Endodermal cell (in vitro differentiated cells): ENCODE results near the gene NFKBIE. TPM values are rescaled to one million over a fixed set of nuclear protein-coding genes. Genes with fewer than 3 reads are reported as not detected.

Experiments used
- DNase-seq: peaks from one replicate; pipeline ENCODE4 v3.0.0-alpha.2; 2017
- H3K27ac ChIP-seq: 2 replicates; pipeline ENCODE4 v1.5.1; 2013; ENCODE audit warnings: mild to moderate bottlenecking, low read depth, low read length, moderate library complexity
- H3K27me3 ChIP-seq: 2 replicates; pipeline ENCODE4 v1.6.1; 2013; ENCODE audit warnings: mild to moderate bottlenecking, low read length, moderate library complexity; ENCODE audit not compliant: insufficient read depth, control insufficient read depth, poor library complexity, severe bottlenecking
- H3K36me3 ChIP-seq: 2 replicates; pipeline ENCODE4 v1.7.0; 2013; ENCODE audit warnings: mild to moderate bottlenecking, low read length, moderate library complexity; ENCODE audit not compliant: control insufficient read depth, insufficient read depth
- H3K4me1 ChIP-seq: one replicate; pipeline ENCODE4 v1.7.0; 2013; ENCODE audit warnings: low read length; ENCODE audit not compliant: control insufficient read depth, insufficient read depth
- H3K4me3 ChIP-seq: 2 replicates; pipeline ENCODE4 v1.5.1; 2013; ENCODE audit warnings: mild to moderate bottlenecking, low read length, moderate library complexity
- H3K9ac ChIP-seq: 2 replicates; pipeline ENCODE4 v1.6.1; 2013; ENCODE audit warnings: mild to moderate bottlenecking, low read length, moderate library complexity; ENCODE audit not compliant: poor library complexity, severe bottlenecking; ENCODE audit errors: extremely low read depth
- H3K9me3 ChIP-seq: 2 replicates; pipeline ENCODE4 v1.6.1; 2013; ENCODE audit warnings: mild to moderate bottlenecking, low read length, moderate library complexity; ENCODE audit not compliant: control insufficient read depth
- H3K27ac Mint-ChIP-seq: 2 replicates; pipeline ENCODE4 v1.8.0; 2020; ENCODE audit warnings: mixed read lengths
- H3K27me3 Mint-ChIP-seq: 2 replicates; pipeline ENCODE4 v1.8.0; 2021; ENCODE audit warnings: mild to moderate bottlenecking, mixed read lengths; ENCODE audit not compliant: insufficient read depth
- H3K36me3 Mint-ChIP-seq: 2 replicates; pipeline ENCODE4 v1.8.0; 2020; ENCODE audit warnings: low read depth, mixed read lengths
- H3K4me1 Mint-ChIP-seq: 2 replicates; pipeline ENCODE4 v1.8.0; 2020; ENCODE audit warnings: mixed read lengths
- H3K4me3 Mint-ChIP-seq: 2 replicates; pipeline ENCODE4 v1.8.0; 2020; ENCODE audit warnings: mild to moderate bottlenecking, moderate library complexity, mixed read lengths
- H3K9me3 Mint-ChIP-seq: 2 replicates; pipeline ENCODE4 v1.8.0; 2020; ENCODE audit warnings: mild to moderate bottlenecking, mixed read lengths
- CTCF ChIP-seq: fragments of 200-600 bp; sonication (generic); conservative IDR thresholded peaks from 2 replicates; pipeline ENCODE4 v1.5.0; 2021; ENCODE audit warnings: antibody characterized with exemption, mild to moderate bottlenecking
- WGBS, 2 experiments: methylation state at CpG; one replicate each; pipeline versions ENCODE4 v1.1.5 to v1.1.7; 2013; ENCODE audit warnings: missing lambda C conversion rate in 2 of 2, mixed read lengths in 1 of 2; ENCODE audit not compliant: insufficient coverage in 1 of 2, insufficient read length in 1 of 2; 5-methylcytosine and 5-hydroxymethylcytosine counted together
- total RNA-seq, 2 donors: library from RNA; stranded (reverse); fragmentation: NEBNext Ultra II Directional in 1 of 2; extraction: Animal tissue kit (Norgen Biotek cat#: 25700) in 1 of 2; gene quantifications; 2 replicates in 1 of 2; 3 replicates in 1 of 2; pipeline ENCODE4 v1.2.1, GENCODE V29; 2021

Gene NFKBIE
- total RNA-seq, 2 donors from 2014 or later = 8.3 to 11.0 TPM

GRCh38 chr6:44311767-44312166 is 46.4 kb upstream of the NFKBIE start:
- Mint-ChIP-seq H3K4me3 (peak overlapping the region; percentile 96), H3K27me3 (peaks cover 2% of the 10 kb centered on the region), H3K4me1 (peaks cover 7% of the 10 kb centered on the region), H3K27ac (no peak overlapping the region), H3K9me3 (no peaks in the 10 kb centered on the region), H3K36me3 (peaks cover 44% of the 10 kb centered on the region)
- WGBS, 2 experiments = 85 to 87% methylated on average over 3 of the region's 3 CpGs
- TF ChIP-seq CTCF = no peak
- no peak for DNase-seq
- H3K4me1 ChIP-seq = no peaks in the 10 kb centered on the region
- H3K36me3 ChIP-seq = peaks cover 38% of the 10 kb centered on the region
- H3K27me3 ChIP-seq = no peaks in the 10 kb centered on the region
- peak overlapping the region; percentile 99 for H3K4me3 ChIP-seq
- H3K9ac ChIP-seq = no peak overlapping the region
- no peak overlapping the region for H3K27ac ChIP-seq
- no peaks in the 10 kb centered on the region for H3K9me3 ChIP-seq

GRCh38 chr6:44311304-44311703 is 46.0 kb upstream of the NFKBIE start:
- peaks cover 42% of the 10 kb centered on the region for H3K36me3 ChIP-seq
- H3K9ac ChIP-seq = no peak overlapping the region
- no peak for DNase-seq
- Mint-ChIP-seq H3K27ac (no peak overlapping the region), H3K36me3 (peaks cover 44% of the 10 kb centered on the region), H3K9me3 (no peaks in the 10 kb centered on the region), H3K27me3 (peaks cover 2% of the 10 kb centered on the region), H3K4me3 (peak overlapping the region; percentile 96), H3K4me1 (peaks cover 7% of the 10 kb centered on the region)
- no peak overlapping the region for H3K4me3 ChIP-seq
- no peak for TF ChIP-seq CTCF
- H3K4me1 ChIP-seq = no peaks in the 10 kb centered on the region
- no peaks in the 10 kb centered on the region for H3K9me3 ChIP-seq
- no peak overlapping the region for H3K27ac ChIP-seq
- WGBS, 2 experiments = 81 to 88% methylated on average over 2 of the region's 2 CpGs
- no peaks in the 10 kb centered on the region for H3K27me3 ChIP-seq

- no peak for DNase-seq
- Histone ChIP-seq H3K9me3 (no peaks in the 10 kb centered on the region), H3K4me1 (peaks cover 7% of the 10 kb centered on the region), H3K27me3 (no peaks in the 10 kb centered on the region), H3K27ac (no peak overlapping the region), H3K36me3 (peaks cover 53% of the 10 kb centered on the region), H3K4me3 (no peak overlapping the region), H3K9ac (no peak overlapping the region)
- WGBS, 2 experiments = 80 to 95% methylated on average over 1 to 3 of the region's 3 CpGs
- H3K4me3 Mint-ChIP-seq = no peak overlapping the region
- no peak for TF ChIP-seq CTCF
- H3K4me1 Mint-ChIP-seq = peaks cover 14% of the 10 kb centered on the region
- H3K27me3 Mint-ChIP-seq = peaks cover 2% of the 10 kb centered on the region
- no peaks in the 10 kb centered on the region for H3K9me3 Mint-ChIP-seq
- H3K36me3 Mint-ChIP-seq = peaks cover 51% of the 10 kb centered on the region
- H3K27ac Mint-ChIP-seq = no peak overlapping the region
These were observed 44.9 kb upstream of the NFKBIE start for GRCh38 chr6:44310241-44310640.
